Endothelial cell of umbilical vein (primary cell): ENCODE measurements around the gene TCEAL1. TPM values are rescaled to one million over a fixed set of nuclear protein-coding genes. Genes with fewer than 3 reads are reported as not detected.

Source experiments
- BruUV-seq: library from RNA; stranded (reverse); fragments of 400-500 nt; replicated peaks from 2 replicates; lab custom pipeline; 2021; lab: Mats Ljungman, UMichigan
- CTCF ChIA-PET: fragments of 300-600, 350-600 bp; sonication (Branson Sonifier 250); formaldehyde crosslinking; loops from one replicate; lab custom pipeline; 2021; ENCODE audit warnings: antibody characterized with exemption, inconsistent platforms; lab: Charles Lee
- POLR2A ChIA-PET: fragments of 300-600, 350-600 bp; sonication (Branson Sonifier 250); formaldehyde crosslinking; loops from one replicate; lab custom pipeline; 2021; ENCODE audit warnings: antibody characterized with exemption, inconsistent platforms; lab: Charles Lee
- DNase-seq: peaks from one replicate; pipeline ENCODE4 v3.0.0-alpha.2; 2011; ENCODE audit warnings: low read depth, low spot score
- FAIRE-seq: peaks from 2 replicates; lab custom pipeline; 2011; peaks lifted over from hg19 to GRCh38; lab: Jason Lieb, UNC
- H2AFZ ChIP-seq: 2 replicates; pipeline ENCODE4 v1.6.0; 2012; ENCODE audit warnings: low read depth, low read length, control low read depth, inconsistent platforms
- H3K27ac ChIP-seq: 2 replicates; pipeline ENCODE4 v1.5.1; 2011; ENCODE audit warnings: low read depth, mild to moderate bottlenecking, control low read depth, low read length, moderate library complexity; ENCODE audit not compliant: insufficient read depth
- H3K27me3 ChIP-seq, 2 experiments: 2 replicates each; pipeline versions ENCODE4 v1.6.0 to v1.6.1; 2011; ENCODE audit warnings: low read length in 2 of 2, mixed read lengths in 1 of 2; ENCODE audit not compliant: control insufficient read depth in 2 of 2, insufficient read depth in 2 of 2
- H3K36me3 ChIP-seq, 2 experiments: 2 replicates in 1 of 2; 3 replicates in 1 of 2; pipeline ENCODE4 v1.5.1; 2011; ENCODE audit warnings: low read length in 2 of 2, mild to moderate bottlenecking in 1 of 2, moderate library complexity in 1 of 2; ENCODE audit not compliant: control insufficient read depth in 2 of 2, insufficient read depth in 2 of 2; ENCODE audit errors: extremely low read depth in 1 of 2
- H3K4me1 ChIP-seq: 3 replicates; pipeline ENCODE4 v1.5.1; 2011; ENCODE audit warnings: mild to moderate bottlenecking, low read length; ENCODE audit not compliant: control insufficient read depth, insufficient read depth; ENCODE audit errors: extremely low read depth
- H3K4me2 ChIP-seq: 2 replicates; pipeline ENCODE4 v1.6.1; 2011; ENCODE audit warnings: low read length, control low read depth, mixed read lengths; ENCODE audit not compliant: insufficient read depth
- H3K4me3 ChIP-seq, 3 experiments: fragments of 200-600 bp in 1 of 3; sonication (generic), shearing (Covaris generic) in 1 of 3; replicated peaks in 1 of 3; 2 replicates each; pipeline ENCODE4 v1.5.1; 2011 to 2016; ENCODE audit warnings: control low read depth in 3 of 3, low read length in 3 of 3, mild to moderate bottlenecking in 2 of 3, inconsistent platforms in 1 of 3, low read depth in 1 of 3, moderate library complexity in 1 of 3; ENCODE audit not compliant: insufficient read depth in 1 of 3
- H3K79me2 ChIP-seq: 2 replicates; pipeline ENCODE4 v1.6.0; 2012; ENCODE audit warnings: low read length, inconsistent platforms; ENCODE audit not compliant: control insufficient read depth, insufficient read depth
- H3K9ac ChIP-seq: replicated peaks from 2 replicates; pipeline ENCODE3; 2011; ENCODE audit warnings: low read length, control low read depth; ENCODE audit not compliant: insufficient read depth; ENCODE audit errors: extremely low read depth
- H3K9me1 ChIP-seq: replicated peaks from 3 replicates; pipeline ENCODE4 v1.6.0; 2011; ENCODE audit warnings: mild to moderate bottlenecking, low read length; ENCODE audit not compliant: control insufficient read depth, insufficient read depth; ENCODE audit errors: extremely low read depth
- H3K9me3 ChIP-seq: replicated peaks from 2 replicates; pipeline ENCODE4 v1.5.1; 2012; ENCODE audit warnings: low read length, inconsistent platforms; ENCODE audit not compliant: control insufficient read depth, insufficient read depth
- H4K20me1 ChIP-seq: replicated peaks from 2 replicates; pipeline ENCODE3; 2011; ENCODE audit warnings: mild to moderate bottlenecking, low read length; ENCODE audit not compliant: control insufficient read depth, insufficient read depth; ENCODE audit errors: extremely low read depth
- EZH2 ChIP-seq: IDR thresholded peaks from 2 replicates; pipeline ENCODE4 v1.6.1; 2012; ENCODE audit warnings: borderline replicate concordance, low read depth, mild to moderate bottlenecking, moderate library complexity, low read length, inconsistent platforms; ENCODE audit not compliant: severe bottlenecking
- FOS ChIP-seq: IDR thresholded peaks from 2 replicates; pipeline ENCODE4 v1.6.1; 2011; ENCODE audit warnings: mild to moderate bottlenecking, low read length, moderate library complexity, borderline replicate concordance; ENCODE audit not compliant: insufficient read depth
- GATA2 ChIP-seq: IDR thresholded peaks from 2 replicates; pipeline ENCODE4 v1.7.0; 2011; ENCODE audit warnings: low read depth, mild to moderate bottlenecking, moderate library complexity, mixed read lengths, low read length; ENCODE audit not compliant: insufficient read length, insufficient read depth
- JUN ChIP-seq: IDR thresholded peaks from 2 replicates; pipeline ENCODE4 v1.6.1; 2011; ENCODE audit warnings: borderline replicate concordance, low read depth; ENCODE audit not compliant: insufficient read length, insufficient read depth
- MAX ChIP-seq: IDR thresholded peaks from 2 replicates; pipeline ENCODE4 v1.6.1; 2011; ENCODE audit not compliant: insufficient read depth, insufficient read length
- MYC ChIP-seq: IDR thresholded peaks from one replicate; pipeline ENCODE4 v1.6.1; 2011; ENCODE audit warnings: mild to moderate bottlenecking, low read depth, low read length
- POLR2A ChIP-seq: IDR thresholded peaks from 2 replicates; pipeline ENCODE4 v1.6.1; 2012; ENCODE audit warnings: low read depth, mild to moderate bottlenecking, control low read depth, low read length
- POLR2AphosphoS5 ChIP-seq: IDR thresholded peaks from 2 replicates; pipeline ENCODE4 v1.6.1; 2012; ENCODE audit warnings: low read depth, mild to moderate bottlenecking, control low read depth, low read length, moderate library complexity; ENCODE audit not compliant: insufficient read depth
- dilution Hi-C: fragments of 300-500 bp; cut with MboI; formaldehyde crosslinking; loops from one replicate; pipeline ENCODE4 v1.15.0; 2019; ENCODE audit warnings: low sequenced_read_pairs; ENCODE audit not compliant: extremely low pct_ligation_motif_present
- intact Hi-C: fragments of 100-400 bp; cut with micrococcal nuclease; formaldehyde crosslinking; loops from one replicate; pipeline ENCODE4 v1.10.0; 2022
- polyA plus RNA-seq, 4 experiments: library from polyadenylated mRNA; depleted of rRNA in 3 of 4; stranded (reverse) in 3 of 4; unstranded in 1 of 4; fragments of >200 nt; gene quantifications; 2 replicates each; pipeline versions ENCODE4 v1.2.1 to v1.2.3, GENCODE V29; 2011 to 2012; ENCODE audit warnings: missing spikeins in 1 of 4
- total RNA-seq: library from RNA; stranded (reverse); gene quantifications from 2 replicates; pipeline ENCODE4 v1.2.3, GENCODE V29; 2021
- TF ChIP-seq, protein P1 (sequence below), 2 donors: IDR thresholded peaks; 1 replicate in 1 of 2; 2 replicates in 1 of 2; pipeline ENCODE4 v1.5.1; 2011; ENCODE audit warnings: low read length in 2 of 2, mild to moderate bottlenecking in 2 of 2, moderate library complexity in 2 of 2, control low read depth in 1 of 2, inconsistent platforms in 1 of 2, low read depth in 1 of 2; ENCODE audit not compliant: insufficient read depth in 1 of 2; ENCODE audit errors: extremely low read depth in 1 of 2

Gene TCEAL1
- total and polyA plus RNA-seq, 2 donors (not counting 3 experiments of a cell fraction or from before 2014, with no cell fraction given): 18.5 to 18.6 TPM

DNA sequence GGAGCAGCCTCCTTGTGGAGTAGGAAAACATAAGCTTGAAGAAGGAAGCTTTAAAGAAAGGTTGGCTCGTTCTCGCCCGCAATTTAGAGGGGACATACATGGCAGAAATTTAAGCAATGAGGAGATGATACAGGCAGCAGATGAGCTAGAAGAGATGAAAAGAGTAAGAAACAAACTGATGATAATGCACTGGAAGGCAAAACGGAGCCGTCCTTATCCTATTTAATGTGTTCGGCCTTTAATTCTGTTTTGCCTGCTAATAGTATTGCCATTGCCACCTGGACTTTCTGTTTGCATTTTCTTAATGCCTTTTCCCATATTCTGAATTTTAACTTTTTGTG, 1.4 kb downstream of the TCEAL1 start:
- Histone ChIP-seq H3K9me3 (no peaks in the 10 kb centered on the region), H3K4me1 (peaks cover 23% of the 10 kb centered on the region), H3K9me1 (no peaks in the 10 kb centered on the region), H3K4me2 (peak overlapping the region; percentile 60), H3K79me2 (peaks cover 4% of the 10 kb centered on the region), H3K27ac (peak overlapping the region; percentile 78), H4K20me1 (no peaks in the 10 kb centered on the region), H3K9ac (peak overlapping the region; percentile 79), H3K4me3 (peak overlapping the region; percentile 32 to 88 (median 80)), H3K36me3 (no peaks in the 10 kb centered on the region), H3K27me3 (no peaks in the 10 kb centered on the region), H2AFZ (peak overlapping the region; percentile 91)
- FAIRE-seq (no peak), DNase-seq (no peak)
- TF ChIP-seq, protein P1, sequence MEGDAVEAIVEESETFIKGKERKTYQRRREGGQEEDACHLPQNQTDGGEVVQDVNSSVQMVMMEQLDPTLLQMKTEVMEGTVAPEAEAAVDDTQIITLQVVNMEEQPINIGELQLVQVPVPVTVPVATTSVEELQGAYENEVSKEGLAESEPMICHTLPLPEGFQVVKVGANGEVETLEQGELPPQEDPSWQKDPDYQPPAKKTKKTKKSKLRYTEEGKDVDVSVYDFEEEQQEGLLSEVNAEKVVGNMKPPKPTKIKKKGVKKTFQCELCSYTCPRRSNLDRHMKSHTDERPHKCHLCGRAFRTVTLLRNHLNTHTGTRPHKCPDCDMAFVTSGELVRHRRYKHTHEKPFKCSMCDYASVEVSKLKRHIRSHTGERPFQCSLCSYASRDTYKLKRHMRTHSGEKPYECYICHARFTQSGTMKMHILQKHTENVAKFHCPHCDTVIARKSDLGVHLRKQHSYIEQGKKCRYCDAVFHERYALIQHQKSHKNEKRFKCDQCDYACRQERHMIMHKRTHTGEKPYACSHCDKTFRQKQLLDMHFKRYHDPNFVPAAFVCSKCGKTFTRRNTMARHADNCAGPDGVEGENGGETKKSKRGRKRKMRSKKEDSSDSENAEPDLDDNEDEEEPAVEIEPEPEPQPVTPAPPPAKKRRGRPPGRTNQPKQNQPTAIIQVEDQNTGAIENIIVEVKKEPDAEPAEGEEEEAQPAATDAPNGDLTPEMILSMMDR (IDR thresholded peaks at IDR 0.05; ENCODE audit: extremely low read depth in 1 of 2, insufficient read depth in 1 of 2, low read depth in 1 of 2, low read length in 2 of 2): no peak
- TF ChIP-seq EZH2 (no peak), GATA2 (no peak), POLR2AphosphoS5 (no peak), MYC (no peak), POLR2A (no peak), FOS (no peak), JUN (no peak), MAX (no peak)
- dilution Hi-C loops (no loop called here), intact Hi-C loops (loop anchor here (1.0 kb wide), 1 partner anchor 55 kb away; no protein-coding TSS in a partner anchor)
- ChIA-PET POLR2A (interaction anchor here (0.6 to 0.7 kb wide), 2 partner anchors 49 to 55 kb away, joined by 3 to 6 read pairs; no protein-coding TSS in a partner anchor), CTCF (interaction anchor here (0.6 to 2.1 kb wide), 24 partner anchors 9 to 140 kb away, joined by 3 to 19 read pairs (median 4); partner anchors contain the start of gene TCEAL3)
- no TSS peak for BruUV-seq
